ENCODE results near the gene KIF26B.
"Not testable (repeated sequence)": the region's sequence is repeated elsewhere in the genome, so short reads cannot be mapped to it uniquely, and the experiment has no call there.

The KIF26B gene

DNA sequence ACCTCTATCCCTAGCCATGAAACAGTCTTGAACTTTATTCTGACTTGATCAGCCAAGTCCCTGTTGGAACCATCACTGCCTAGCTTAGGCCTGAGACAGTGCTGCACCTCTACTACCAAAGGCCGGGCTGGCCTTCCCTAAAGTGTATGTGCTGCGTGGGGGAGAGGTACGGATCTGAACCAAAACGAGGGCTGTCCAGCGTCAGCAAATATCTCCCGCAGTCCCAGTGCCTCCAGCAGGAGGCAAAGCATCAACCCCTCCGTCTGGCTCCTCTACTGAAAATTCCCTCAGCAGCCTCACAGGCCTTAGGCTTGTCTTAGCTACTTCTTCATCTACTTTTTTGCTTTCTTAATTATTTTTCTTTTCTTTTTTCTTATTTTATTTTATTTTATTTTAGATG, 33.3 kb upstream of the KIF26B start:
- TF ChIP-seq, protein P1, sequence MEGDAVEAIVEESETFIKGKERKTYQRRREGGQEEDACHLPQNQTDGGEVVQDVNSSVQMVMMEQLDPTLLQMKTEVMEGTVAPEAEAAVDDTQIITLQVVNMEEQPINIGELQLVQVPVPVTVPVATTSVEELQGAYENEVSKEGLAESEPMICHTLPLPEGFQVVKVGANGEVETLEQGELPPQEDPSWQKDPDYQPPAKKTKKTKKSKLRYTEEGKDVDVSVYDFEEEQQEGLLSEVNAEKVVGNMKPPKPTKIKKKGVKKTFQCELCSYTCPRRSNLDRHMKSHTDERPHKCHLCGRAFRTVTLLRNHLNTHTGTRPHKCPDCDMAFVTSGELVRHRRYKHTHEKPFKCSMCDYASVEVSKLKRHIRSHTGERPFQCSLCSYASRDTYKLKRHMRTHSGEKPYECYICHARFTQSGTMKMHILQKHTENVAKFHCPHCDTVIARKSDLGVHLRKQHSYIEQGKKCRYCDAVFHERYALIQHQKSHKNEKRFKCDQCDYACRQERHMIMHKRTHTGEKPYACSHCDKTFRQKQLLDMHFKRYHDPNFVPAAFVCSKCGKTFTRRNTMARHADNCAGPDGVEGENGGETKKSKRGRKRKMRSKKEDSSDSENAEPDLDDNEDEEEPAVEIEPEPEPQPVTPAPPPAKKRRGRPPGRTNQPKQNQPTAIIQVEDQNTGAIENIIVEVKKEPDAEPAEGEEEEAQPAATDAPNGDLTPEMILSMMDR (IDR thresholded peaks at IDR 0.05; ENCODE audit: low read depth, low read length) = no peak
- H3K4me3 ChIP-seq (replicated peaks in 1 of 2; ENCODE audit: low read depth in 2 of 2, low read length in 2 of 2) = no peak overlapping the region

GRCh38 chr1:245124241-245124640, 30.5 kb upstream of the KIF26B start:
- no peak overlapping the region for H3K4me3 ChIP-seq (replicated peaks in 1 of 2; ENCODE audit: low read depth in 2 of 2, low read length in 2 of 2)
- TF ChIP-seq, protein P1 (IDR thresholded peaks at IDR 0.05; ENCODE audit: low read depth, low read length) = no peak
- no peak for DNase-seq (ENCODE audit: low read depth in 2 of 2)

More for the DNA sequence above, 33.3 kb upstream of the KIF26B start:
- DNase-seq (ENCODE audit: low read depth in 2 of 2) = no peak

DNA sequence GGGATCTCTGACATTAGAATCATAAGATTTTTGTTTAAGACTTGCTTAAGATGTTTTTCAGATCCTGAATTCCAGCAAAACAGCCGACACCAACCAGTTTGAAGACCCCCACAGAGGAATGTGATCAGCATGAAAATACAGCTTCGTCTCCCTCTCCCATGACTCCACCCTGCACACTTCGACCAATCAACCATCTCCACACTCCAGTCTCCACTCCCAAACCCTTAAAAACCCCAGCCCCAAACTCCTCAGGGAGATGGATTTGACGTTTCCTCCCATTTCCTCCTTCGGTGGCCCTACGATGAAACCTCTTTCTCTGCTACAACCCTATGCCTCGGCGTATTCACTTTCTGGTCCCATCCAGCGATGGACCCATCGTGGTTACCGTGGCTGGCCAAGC, 30.1 kb upstream of the KIF26B start:
- TF ChIP-seq, protein P1 (IDR thresholded peaks at IDR 0.05; ENCODE audit: low read depth, low read length) = no peak
- DNase-seq (ENCODE audit: low read depth in 2 of 2) = no peak
- no peak overlapping the region for H3K4me3 ChIP-seq (replicated peaks in 1 of 2; ENCODE audit: low read depth in 2 of 2, low read length in 2 of 2)

DNA sequence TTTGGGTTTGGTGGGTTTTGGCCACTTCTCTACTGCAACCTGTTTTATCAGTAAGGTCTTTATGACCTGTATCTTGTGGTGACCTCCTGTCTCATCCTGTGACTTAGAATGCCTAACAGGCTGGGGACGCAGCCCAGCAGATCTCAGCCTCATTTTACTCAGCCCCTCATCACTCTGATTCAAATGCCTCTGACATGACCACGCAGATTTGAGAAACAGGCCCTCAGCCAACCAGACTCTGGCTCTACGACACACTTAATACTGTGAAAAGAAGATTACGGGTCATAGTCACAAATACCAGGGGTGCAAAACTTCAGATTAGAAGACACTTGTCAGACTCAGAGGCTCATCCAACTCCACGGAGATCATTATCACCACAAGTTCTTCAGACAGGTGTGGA, 28.3 kb upstream of the KIF26B start:
- H3K4me3 ChIP-seq (replicated peaks in 1 of 2; ENCODE audit: low read depth in 2 of 2, low read length in 2 of 2) = no peak overlapping the region
- peak in 1 of 2 donors; percentile 8 for DNase-seq (ENCODE audit: low read depth in 2 of 2)
- TF ChIP-seq, protein P1 (IDR thresholded peaks at IDR 0.05; ENCODE audit: low read depth, low read length) = no peak

DNA sequence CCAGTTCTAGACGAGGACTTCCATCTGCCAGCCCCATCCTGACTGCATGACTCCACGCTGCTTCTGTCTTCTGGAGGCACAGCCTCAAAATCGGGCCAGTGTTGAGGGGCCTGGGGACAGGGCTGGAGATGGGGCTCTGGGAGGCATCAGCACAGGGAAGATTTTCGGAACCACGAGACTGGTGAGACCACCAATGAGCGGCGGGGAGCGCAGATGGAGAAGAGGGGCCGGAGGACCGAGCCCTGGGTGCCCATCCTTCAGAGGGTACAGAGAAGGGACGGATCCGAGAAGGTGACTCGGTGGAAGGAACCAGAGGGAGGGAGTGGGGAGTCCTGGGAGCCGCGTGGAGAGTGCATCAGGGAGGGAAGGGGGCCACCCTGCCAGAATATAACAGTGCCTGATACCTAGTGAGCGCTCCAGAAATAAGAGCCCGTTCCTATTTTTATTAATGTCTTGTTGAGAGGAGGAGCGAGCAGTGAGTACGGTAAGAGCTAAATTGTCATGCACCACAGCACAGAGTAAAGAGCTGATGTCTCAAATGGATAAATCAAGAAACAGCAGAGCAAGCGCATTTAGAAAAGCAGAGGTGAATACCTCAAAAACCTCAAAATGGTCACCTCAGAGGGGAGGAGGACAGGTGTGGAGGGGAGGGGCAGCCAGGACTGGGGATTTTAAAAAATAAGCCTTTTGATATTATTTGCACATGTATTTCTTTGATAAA, 26.2 kb upstream of the KIF26B start:
- no peak for DNase-seq (ENCODE audit: low read depth in 2 of 2)
- no peak overlapping the region for H3K4me3 ChIP-seq (replicated peaks in 1 of 2; ENCODE audit: low read depth in 2 of 2, low read length in 2 of 2)
- TF ChIP-seq, protein P1 (IDR thresholded peaks at IDR 0.05; ENCODE audit: low read depth, low read length) = no peak

- H3K4me3 ChIP-seq (replicated peaks in 1 of 2; ENCODE audit: low read depth in 2 of 2, low read length in 2 of 2) = no peak overlapping the region
- peak; percentile 18 to 67 for DNase-seq (ENCODE audit: low read depth in 2 of 2)
- TF ChIP-seq, protein P1 (IDR thresholded peaks at IDR 0.05; ENCODE audit: low read depth, low read length) = no peak
These were observed 25.2 kb upstream of the KIF26B start for GRCh38 chr1:245129319-245130240.

GRCh38 chr1:245130281-245131025, 24.3 kb upstream of the KIF26B start:
- H3K4me3 ChIP-seq (replicated peaks in 1 of 2; ENCODE audit: low read depth in 2 of 2, low read length in 2 of 2); DNase-seq (ENCODE audit: low read depth in 2 of 2): not testable (repeated sequence)
